ENCODE measurements around the gene KCNN1.

Gene KCNN1

DNA sequence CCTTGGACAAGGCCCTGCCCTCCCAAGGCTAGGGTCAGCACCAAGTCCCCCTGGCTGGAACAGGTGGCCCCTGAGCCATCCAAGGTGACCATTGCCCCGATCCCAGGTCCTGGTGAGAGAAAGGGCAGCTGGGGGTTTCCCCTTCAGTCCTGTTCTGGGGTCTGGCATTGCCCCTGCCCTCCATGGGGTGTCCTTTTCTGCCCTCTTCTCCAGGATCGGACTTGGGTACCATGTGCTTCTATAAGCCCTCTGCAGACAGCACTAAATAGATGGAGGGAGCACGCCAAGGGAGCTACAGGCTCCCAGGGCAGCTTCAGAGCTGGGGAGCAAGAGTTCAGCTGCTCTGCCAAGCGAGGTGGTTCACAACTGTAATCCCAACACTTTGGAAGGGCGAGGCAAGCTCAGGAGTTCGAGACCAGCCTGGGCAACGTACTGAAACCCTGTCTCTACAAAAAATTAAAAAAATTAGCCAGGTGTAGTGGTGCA, 13.5 kb upstream of the KCNN1 start:
- no peak overlapping the region for H3K27ac ChIP-seq
- TF ChIP-seq ZFX (IDR thresholded peaks at IDR 0.05; ENCODE audit: borderline replicate concordance) = no peak
- TF ChIP-seq, protein P1, sequence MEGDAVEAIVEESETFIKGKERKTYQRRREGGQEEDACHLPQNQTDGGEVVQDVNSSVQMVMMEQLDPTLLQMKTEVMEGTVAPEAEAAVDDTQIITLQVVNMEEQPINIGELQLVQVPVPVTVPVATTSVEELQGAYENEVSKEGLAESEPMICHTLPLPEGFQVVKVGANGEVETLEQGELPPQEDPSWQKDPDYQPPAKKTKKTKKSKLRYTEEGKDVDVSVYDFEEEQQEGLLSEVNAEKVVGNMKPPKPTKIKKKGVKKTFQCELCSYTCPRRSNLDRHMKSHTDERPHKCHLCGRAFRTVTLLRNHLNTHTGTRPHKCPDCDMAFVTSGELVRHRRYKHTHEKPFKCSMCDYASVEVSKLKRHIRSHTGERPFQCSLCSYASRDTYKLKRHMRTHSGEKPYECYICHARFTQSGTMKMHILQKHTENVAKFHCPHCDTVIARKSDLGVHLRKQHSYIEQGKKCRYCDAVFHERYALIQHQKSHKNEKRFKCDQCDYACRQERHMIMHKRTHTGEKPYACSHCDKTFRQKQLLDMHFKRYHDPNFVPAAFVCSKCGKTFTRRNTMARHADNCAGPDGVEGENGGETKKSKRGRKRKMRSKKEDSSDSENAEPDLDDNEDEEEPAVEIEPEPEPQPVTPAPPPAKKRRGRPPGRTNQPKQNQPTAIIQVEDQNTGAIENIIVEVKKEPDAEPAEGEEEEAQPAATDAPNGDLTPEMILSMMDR (IDR thresholded peaks at IDR 0.05) = no peak

DNA sequence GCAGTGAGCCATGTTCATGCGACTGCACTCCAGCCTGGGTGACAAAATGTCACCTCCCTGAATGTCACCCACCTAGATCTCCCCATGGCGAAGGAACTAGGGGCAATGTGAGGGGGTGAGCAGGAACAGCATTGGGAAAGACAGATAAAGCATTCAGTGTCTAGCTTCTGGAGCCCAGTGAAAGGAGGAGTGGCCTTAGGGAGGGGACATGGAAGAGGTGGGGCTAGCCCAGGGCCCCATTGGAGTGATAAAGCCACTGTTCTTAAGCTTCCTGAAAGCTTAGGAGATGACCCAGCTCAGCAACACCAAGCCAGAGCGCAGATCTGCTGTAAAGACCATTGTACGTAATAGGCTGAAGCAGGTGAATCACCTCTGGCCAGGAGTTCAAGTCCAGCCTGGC, 13.0 kb upstream of the KCNN1 start:
- TF ChIP-seq, protein P1 (IDR thresholded peaks at IDR 0.05) = no peak
- TF ChIP-seq ZFX (IDR thresholded peaks at IDR 0.05; ENCODE audit: borderline replicate concordance) = no peak
- no peak overlapping the region for H3K27ac ChIP-seq

DNA sequence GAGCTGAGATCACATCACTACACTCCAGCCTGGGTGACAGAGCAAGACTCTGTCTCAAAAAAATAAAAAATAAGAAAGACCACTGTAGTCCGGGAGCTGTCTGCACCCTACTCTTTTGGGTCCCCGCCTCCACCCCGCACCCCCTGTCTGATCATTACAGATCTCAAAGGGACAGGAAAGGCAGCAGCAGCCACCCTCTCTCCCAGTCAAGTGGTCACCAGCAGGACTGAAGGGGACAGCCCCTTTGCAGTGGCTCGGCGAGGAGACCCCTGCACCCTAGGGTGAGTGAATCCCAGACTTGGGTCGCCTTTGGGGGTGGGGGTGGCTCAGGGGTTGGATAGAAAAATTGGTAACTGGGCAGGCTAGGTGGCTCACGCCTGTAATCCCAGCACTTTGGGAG, 12.5 kb upstream of the KCNN1 start:
- TF ChIP-seq, protein P1 (IDR thresholded peaks at IDR 0.05) = no peak
- no peak for TF ChIP-seq ZFX (IDR thresholded peaks at IDR 0.05; ENCODE audit: borderline replicate concordance)
- H3K27ac ChIP-seq = no peak overlapping the region

DNA sequence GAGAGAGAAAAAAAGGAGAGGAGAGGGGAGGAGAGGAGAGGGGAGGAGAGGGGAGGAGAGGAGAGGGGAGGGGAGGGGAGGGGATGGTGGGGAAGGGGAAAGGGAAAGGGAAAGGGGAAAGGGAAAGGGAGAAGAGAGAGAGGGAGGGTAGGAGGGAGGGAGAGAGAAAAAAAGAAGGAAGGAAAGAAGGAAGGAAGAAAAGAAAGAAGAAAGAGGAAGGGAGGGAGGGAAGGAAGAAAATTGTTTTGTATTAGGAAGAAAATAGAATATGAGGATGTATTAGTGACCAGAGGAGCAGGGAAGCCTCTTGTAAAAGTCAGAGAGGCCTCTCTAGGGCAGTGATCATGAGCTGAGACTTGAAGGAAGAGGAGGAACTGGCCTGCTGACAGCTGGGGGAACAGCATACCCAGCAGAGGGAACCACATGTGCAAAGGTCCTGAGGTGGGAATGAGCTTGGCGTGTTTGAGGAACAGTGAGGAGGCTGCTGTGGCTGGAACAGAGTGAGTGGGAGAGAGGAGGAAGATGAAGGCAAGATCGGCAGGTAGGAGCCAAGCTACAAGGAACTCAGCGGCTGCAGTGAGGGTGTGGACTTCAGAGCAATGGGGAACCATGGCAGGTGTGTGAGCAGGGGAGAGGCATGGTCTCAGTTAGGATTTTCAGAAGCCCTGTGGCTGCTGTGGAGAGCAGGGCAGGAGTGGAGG, 9.6 kb upstream of the KCNN1 start:
- TF ChIP-seq, protein P1 (IDR thresholded peaks at IDR 0.05) = no peak
- no peak for TF ChIP-seq ZFX (IDR thresholded peaks at IDR 0.05; ENCODE audit: borderline replicate concordance)
- no peak overlapping the region for H3K27ac ChIP-seq

DNA sequence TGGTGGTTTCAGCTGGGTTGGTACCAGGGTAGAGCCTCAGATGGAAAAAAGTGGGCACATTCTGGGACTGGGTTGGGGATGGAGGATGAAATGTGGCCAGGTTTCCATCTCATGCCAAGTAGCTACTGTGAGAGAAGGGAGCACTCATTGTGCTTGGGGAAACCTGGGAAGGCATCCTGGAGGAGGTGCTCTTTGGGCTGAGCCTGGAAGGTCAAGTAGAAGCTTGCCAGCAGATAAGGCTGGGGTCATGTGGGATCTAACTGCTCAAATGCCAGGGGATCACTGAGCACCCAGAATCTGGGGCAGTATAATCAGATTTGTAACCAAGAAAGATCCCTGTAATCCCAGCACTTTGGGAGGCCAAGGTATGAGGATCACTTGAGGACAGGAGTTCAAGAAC, 9.0 kb upstream of the KCNN1 start:
- TF ChIP-seq, protein P1 (IDR thresholded peaks at IDR 0.05) = no peak
- no peak for TF ChIP-seq ZFX (IDR thresholded peaks at IDR 0.05; ENCODE audit: borderline replicate concordance)
- H3K27ac ChIP-seq = no peak overlapping the region

DNA sequence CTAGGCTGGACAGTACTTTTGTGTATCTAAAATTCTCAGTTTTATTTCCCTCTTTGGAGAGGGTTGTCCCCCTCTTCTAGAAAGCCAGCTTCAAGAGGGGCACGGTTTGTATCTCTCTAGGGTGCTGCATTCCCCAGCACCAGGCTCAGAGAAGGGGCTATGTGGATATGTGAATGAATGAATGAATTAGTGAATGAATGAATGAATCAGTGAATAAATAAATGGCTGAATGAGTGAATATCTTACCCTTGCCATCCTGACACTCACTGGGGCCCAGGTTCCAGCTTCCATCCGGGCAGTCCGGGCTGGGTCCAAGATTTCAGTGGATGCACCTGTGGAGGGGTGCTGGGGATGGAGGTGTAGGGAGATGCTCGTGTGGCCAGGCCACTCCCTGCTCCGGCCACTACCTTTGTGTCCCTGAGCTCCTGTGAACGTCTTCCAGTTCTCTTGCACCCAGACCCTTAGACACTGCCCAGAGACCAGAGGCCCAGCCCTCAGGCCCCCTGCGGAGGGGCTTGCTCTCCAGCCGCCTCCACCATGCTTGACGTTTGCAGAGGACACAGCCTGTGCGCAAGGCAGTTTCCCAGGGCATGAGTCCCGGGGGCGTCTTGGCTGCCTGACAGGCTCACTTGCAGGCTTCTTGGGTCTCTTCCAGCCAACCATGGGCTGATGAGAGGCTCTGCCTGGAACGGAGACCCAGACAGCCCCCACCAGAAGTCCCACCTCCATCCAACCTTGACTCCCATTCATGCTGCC, 2.8 kb upstream of the KCNN1 start:
- H3K27ac ChIP-seq = no peak overlapping the region
- no peak for TF ChIP-seq ZFX (IDR thresholded peaks at IDR 0.05; ENCODE audit: borderline replicate concordance)
- TF ChIP-seq, protein P1 (IDR thresholded peaks at IDR 0.05) = no peak
